Epithelial cell of esophagus (primary cell): ENCODE measurements around the gene SMAD3.

Source experiments
- DNase-seq: peaks from one replicate; pipeline ENCODE4 v3.0.0; 2010; ENCODE audit warnings: low read depth
- H3K4me3 ChIP-seq: 2 replicates; pipeline ENCODE4 v1.5.1; 2011; ENCODE audit warnings: mild to moderate bottlenecking, low read length, control low read depth
- CTCF ChIP-seq: IDR thresholded peaks from 2 replicates; pipeline ENCODE4 v1.5.1; 2011; ENCODE audit warnings: low read depth, mild to moderate bottlenecking, low read length, control low read depth, inconsistent platforms; ENCODE audit not compliant: insufficient read depth; ENCODE audit errors: missing control alignments

SMAD3 gene

GRCh38 chr15:67090297-67091070 is 25.1 kb downstream of the SMAD3 start:
- no peak for TF ChIP-seq CTCF

GRCh38 chr15:67091071-67091979 is 25.9 kb downstream of the SMAD3 start:
- TF ChIP-seq CTCF, result no peak
- peak; percentile 88 for DNase-seq
- H3K4me3 ChIP-seq, result no peak overlapping the region

More at GRCh38 chr15:67090297-67091070, 25.1 kb downstream of the SMAD3 start:
- H3K4me3 ChIP-seq, result no peak overlapping the region
- no peak for DNase-seq

- no peak overlapping the region for H3K4me3 ChIP-seq
- no peak for DNase-seq
- TF ChIP-seq CTCF, result no peak
These were observed 26.7 kb downstream of the SMAD3 start for GRCh38 chr15:67091980-67092677.

- H3K4me3 ChIP-seq, result no peak overlapping the region
- no peak for DNase-seq
- TF ChIP-seq CTCF, result no peak
These were observed 27.5 kb downstream of the SMAD3 start for GRCh38 chr15:67092752-67093503.

- TF ChIP-seq CTCF, result no peak
- DNase-seq, result no peak
- no peak overlapping the region for H3K4me3 ChIP-seq
These were observed 28.1 kb downstream of the SMAD3 start for GRCh38 chr15:67093504-67093862.

GRCh38 chr15:67094001-67094826 is 28.8 kb downstream of the SMAD3 start:
- peak; percentile 69 for DNase-seq
- TF ChIP-seq CTCF, result no peak

More at GRCh38 chr15:67094001-67094826, 28.8 kb downstream of the SMAD3 start:
- no peak overlapping the region for H3K4me3 ChIP-seq
